K562 (cell line): ENCODE measurements around the gene MALRD1.

Experiments used
- BRCA1 ChIP-seq, 2 experiments: fragments of 450-650 bp in 1 of 2; sonication (generic) in 1 of 2; formaldehyde crosslinking in 1 of 2; IDR thresholded peaks; 2 replicates each; pipeline versions ENCODE4 v1.5.0 to v1.6.1; 2017 to 2020; ENCODE audit warnings: mild to moderate bottlenecking in 1 of 2, missing genetic modification reagents in 1 of 2
- CTCF ChIP-seq, 3 experiments: IDR thresholded peaks in 2 of 3; conservative IDR thresholded peaks in 1 of 3; 2 replicates each; pipeline ENCODE4 v1.5.1; 2011 to 2012; ENCODE audit warnings: low read length in 3 of 3, mild to moderate bottlenecking in 3 of 3, control low read depth in 2 of 3, improper control_type of control experiment in 1 of 3, inconsistent platforms in 1 of 3, low read depth in 1 of 3, mixed read lengths in 1 of 3, moderate library complexity in 1 of 3; ENCODE audit not compliant: insufficient read depth in 2 of 3
- E2F4 ChIP-seq: sonication (generic); formaldehyde crosslinking; IDR thresholded peaks from 2 replicates; pipeline ENCODE4 v1.8.0; 2022; ENCODE audit warnings: mild to moderate bottlenecking, low read depth, missing genetic modification reagents
- ERF ChIP-seq: fragments of 450-650 bp; formaldehyde crosslinking; IDR thresholded peaks from 2 replicates; pipeline ENCODE4 v1.4.0; 2020; ENCODE audit warnings: mild to moderate bottlenecking, mixed read lengths
- EZH2 ChIP-seq: IDR thresholded peaks from 2 replicates; pipeline ENCODE4 v1.6.1; 2012; ENCODE audit warnings: low read depth, mild to moderate bottlenecking, inconsistent platforms, low read length, borderline replicate concordance
- FOXP4 ChIP-seq: sonication (generic); formaldehyde crosslinking; IDR thresholded peaks from 2 replicates; pipeline ENCODE4 v1.8.0; 2022; ENCODE audit warnings: mild to moderate bottlenecking, missing genetic modification reagents, borderline replicate concordance
- HLTF ChIP-seq: fragments of 450-650 bp; IDR thresholded peaks from 2 replicates; pipeline ENCODE4 v1.6.1; 2016
- NCOA1 ChIP-seq: fragments of 450-650 bp; IDR thresholded peaks from 2 replicates; pipeline ENCODE4 v1.6.1; 2016; ENCODE audit warnings: low read depth
- NFIC ChIP-seq: fragments of 450-650 bp; IDR thresholded peaks from 2 replicates; pipeline ENCODE4 v1.6.1; 2017; ENCODE audit warnings: mild to moderate bottlenecking, inconsistent platforms
- POLR2AphosphoS5 ChIP-seq: IDR thresholded peaks from 2 replicates; pipeline ENCODE4 v1.6.1; 2011; ENCODE audit warnings: mild to moderate bottlenecking, low read depth, low read length, moderate library complexity; ENCODE audit not compliant: control insufficient read depth, insufficient read depth
- RAD51 ChIP-seq: fragments of 450-650 bp; IDR thresholded peaks from 2 replicates; pipeline ENCODE4 v1.7.1; 2016; ENCODE audit warnings: low read depth, mild to moderate bottlenecking, borderline replicate concordance
- RUNX1 ChIP-seq: sonication (generic); IDR thresholded peaks from 2 replicates; pipeline ENCODE4 v1.6.1; 2016; ENCODE audit warnings: antibody characterized with exemption, low read depth
- TBP ChIP-seq: optimal IDR thresholded peaks from 2 replicates; pipeline ENCODE3; 2011; ENCODE audit warnings: low read depth, low read length, improper control_type of control experiment
- TF ChIP-seq, protein P1 (sequence below): sonication (generic); formaldehyde crosslinking; IDR thresholded peaks from 2 replicates; pipeline ENCODE4 v1.9.0; 2022; ENCODE audit warnings: mild to moderate bottlenecking, missing genetic modification reagents

- no peak for TF ChIP-seq NFIC
- TF ChIP-seq POLR2AphosphoS5 = no peak
- TF ChIP-seq, protein P1, sequence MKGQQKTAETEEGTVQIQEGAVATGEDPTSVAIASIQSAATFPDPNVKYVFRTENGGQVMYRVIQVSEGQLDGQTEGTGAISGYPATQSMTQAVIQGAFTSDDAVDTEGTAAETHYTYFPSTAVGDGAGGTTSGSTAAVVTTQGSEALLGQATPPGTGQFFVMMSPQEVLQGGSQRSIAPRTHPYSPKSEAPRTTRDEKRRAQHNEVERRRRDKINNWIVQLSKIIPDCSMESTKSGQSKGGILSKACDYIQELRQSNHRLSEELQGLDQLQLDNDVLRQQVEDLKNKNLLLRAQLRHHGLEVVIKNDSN (CRISPR knock-in tag) = no peak
- no peak for TF ChIP-seq CTCF (IDR thresholded peaks at IDR 0.05 in 2 of 3, conservative IDR thresholded peaks at IDR 0.05 in 1 of 3; ENCODE audit: insufficient read depth in 2 of 3, low read depth in 1 of 3, low read length in 3 of 3)
- TF ChIP-seq HLTF = no peak
- TF ChIP-seq BRCA1 (IDR thresholded peaks at IDR 0.05) = no peak
- TF ChIP-seq BRCA1 (CRISPR knock-in tag; IDR thresholded peaks at IDR 0.05) = no peak
- TF ChIP-seq ERF (CRISPR knock-in tag) = no peak
- TF ChIP-seq E2F4 (CRISPR knock-in tag) = no peak
- TF ChIP-seq EZH2 = no peak
- TF ChIP-seq RAD51 = no peak
- TF ChIP-seq RUNX1 = no peak
- no peak for TF ChIP-seq FOXP4 (CRISPR knock-in tag)
- no peak for TF ChIP-seq TBP
- TF ChIP-seq NCOA1 = no peak
These were observed 531.4 kb downstream of the MALRD1 start for GRCh38 chr10:19579761-19580545.
